HL-60/S4 treated with phorbol 12-myristate 13-acetate at 8.2 ng/mL for 4 days and 3 days (cell line): ENCODE data around the gene ZBTB2.
"Not testable (repeated sequence)": the region's sequence is repeated elsewhere in the genome, so short reads cannot be mapped to it uniquely, and the experiment has no call there.

Experiments
- in situ Hi-C: fragments of 300-500 bp; cut with MboI; formaldehyde crosslinking; loops from 2 replicates; pipeline ENCODE4 v1.15.0; 2022; ENCODE audit warnings: low sequenced_read_pairs

Gene ZBTB2

DNA sequence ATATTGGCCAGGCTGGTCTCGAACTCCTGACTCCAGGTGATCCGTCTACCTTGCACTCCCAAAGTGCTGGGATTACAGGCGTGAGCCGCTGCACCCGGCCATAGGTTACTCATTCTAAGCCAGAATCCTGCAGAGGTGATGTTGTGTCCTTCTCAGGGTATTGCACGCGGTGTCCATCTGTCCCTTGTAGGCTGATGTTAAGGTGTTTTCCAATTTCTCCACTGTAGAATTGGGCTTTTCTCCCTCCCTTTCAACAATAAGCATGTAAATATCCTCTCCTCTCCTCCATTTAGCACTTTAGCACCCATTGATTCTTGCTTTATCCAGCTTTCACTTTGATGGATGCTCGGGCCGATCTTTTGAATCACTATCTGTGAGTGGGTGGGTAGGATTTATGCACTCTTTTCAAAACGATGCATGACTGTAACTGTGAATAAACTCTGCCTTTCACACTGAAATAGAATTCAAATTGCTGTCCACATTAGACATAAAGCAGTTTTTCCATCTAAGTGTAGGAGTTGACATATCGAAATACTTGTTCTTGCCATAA is 52.6 kb downstream of the ZBTB2 start:
- in situ Hi-C loops = loop anchor here (25.0 kb wide), 1 partner anchor 326 kb away; no protein-coding TSS in a partner anchor

DNA sequence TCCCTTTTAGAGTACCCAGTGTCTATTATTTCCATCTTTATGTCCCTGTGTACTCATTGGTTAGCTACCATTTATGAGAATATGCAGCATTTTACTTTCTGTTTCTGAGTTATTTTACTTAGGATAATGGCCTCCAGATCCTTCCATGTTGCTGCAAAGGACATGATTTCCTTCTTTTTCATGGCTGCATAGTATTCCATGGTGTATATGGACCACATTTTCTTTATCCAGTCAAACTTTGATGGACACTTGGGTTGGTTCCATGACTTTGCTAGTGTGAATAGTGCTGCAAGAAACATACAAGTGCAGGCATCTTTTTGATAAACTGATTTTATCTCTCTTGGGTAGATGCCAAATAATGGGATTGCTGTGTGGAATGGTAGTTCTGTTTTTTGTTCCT is 55.4 kb downstream of the ZBTB2 start:
- in situ Hi-C loops = loop anchor here (25.0 kb wide), 1 partner anchor 324 kb away; no protein-coding TSS in a partner anchor

DNA sequence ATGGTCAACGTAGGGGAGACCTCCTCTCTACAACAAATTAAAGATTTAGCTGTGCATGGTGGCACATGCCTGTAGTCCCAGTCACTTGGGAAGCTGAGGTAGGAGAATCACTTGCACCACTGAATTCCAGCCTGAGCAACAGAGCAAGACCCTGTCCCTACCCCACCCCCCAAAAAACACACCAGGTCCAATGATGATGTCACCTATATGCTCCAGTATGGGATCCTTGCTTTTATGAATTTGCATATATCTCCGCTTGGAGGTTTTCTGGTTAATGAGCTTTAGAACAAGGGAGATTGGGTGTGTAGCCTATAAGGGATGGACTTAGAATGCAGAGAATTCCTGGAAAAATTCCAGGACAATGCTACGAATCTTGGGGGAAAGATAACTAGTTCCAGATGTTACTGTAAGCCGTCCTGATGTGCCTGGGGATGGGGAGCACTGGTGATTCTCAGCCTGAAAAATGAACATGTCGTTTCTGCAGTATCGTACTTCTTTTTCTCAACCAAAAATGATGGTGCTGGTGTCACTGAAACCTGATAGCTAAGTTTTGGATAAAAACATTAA is 61.1 kb downstream of the ZBTB2 start:
- in situ Hi-C loops = loop anchor here (25.0 kb wide), 1 partner anchor 318 kb away; no protein-coding TSS in a partner anchor

DNA sequence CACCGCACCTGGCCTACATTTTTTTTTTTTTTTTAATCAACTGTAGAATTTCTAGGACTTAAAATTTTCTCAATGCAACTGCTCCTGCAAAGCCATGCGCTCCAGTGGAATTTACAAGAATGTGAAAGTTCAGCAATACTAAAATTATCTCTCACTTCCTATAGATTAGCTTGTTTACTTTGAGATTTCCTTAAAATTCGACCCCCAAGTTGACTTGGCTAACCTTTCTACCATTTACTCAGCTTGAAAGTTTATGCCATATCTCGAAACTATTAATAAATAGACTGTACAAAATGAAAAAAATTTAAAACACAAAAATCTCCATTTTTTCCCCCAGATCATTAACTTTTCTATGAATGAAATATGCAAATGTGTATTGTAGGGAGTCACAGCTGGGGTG is 64.3 kb downstream of the ZBTB2 start:
- in situ Hi-C loops = loop anchor here (10.0 to 25.0 kb wide), 2 partner anchors 315 to 432 kb away; no protein-coding TSS in a partner anchor

DNA sequence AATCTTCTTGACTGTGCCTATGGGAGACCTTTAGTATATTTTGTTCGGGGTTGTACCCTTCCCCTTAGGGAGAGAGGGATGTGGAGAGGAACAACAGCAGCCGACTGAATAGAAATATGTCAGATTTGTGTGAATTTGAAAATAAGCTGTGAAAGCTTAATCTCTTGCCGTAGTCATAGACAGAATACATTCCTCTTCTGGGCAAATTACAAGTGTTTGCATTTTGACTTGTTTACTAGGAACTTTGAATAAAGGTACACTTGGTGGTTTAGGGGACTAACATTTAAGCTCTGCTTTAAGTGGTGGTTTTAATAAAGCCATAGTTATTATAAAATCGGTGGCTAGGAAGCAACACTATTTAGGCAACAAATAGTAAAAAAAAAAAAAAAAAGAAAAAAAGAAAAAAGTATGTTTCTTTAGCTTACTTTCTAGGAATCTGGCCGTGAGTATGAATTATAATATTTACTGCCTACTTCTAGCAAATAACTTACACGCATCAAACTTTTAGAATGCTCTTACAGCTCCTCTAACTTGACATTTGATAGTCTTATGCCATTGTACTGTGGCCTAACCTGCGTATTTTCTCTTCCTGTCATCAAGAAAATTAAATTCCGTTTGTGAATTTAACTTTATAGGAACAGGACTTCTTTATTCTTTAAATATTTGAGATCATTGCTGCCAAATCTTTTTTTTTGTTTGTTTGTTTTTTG is 65.1 kb downstream of the ZBTB2 start:
- in situ Hi-C loops = loop anchor here (10.0 to 25.0 kb wide), 2 partner anchors 314 to 431 kb away; no protein-coding TSS in a partner anchor

DNA sequence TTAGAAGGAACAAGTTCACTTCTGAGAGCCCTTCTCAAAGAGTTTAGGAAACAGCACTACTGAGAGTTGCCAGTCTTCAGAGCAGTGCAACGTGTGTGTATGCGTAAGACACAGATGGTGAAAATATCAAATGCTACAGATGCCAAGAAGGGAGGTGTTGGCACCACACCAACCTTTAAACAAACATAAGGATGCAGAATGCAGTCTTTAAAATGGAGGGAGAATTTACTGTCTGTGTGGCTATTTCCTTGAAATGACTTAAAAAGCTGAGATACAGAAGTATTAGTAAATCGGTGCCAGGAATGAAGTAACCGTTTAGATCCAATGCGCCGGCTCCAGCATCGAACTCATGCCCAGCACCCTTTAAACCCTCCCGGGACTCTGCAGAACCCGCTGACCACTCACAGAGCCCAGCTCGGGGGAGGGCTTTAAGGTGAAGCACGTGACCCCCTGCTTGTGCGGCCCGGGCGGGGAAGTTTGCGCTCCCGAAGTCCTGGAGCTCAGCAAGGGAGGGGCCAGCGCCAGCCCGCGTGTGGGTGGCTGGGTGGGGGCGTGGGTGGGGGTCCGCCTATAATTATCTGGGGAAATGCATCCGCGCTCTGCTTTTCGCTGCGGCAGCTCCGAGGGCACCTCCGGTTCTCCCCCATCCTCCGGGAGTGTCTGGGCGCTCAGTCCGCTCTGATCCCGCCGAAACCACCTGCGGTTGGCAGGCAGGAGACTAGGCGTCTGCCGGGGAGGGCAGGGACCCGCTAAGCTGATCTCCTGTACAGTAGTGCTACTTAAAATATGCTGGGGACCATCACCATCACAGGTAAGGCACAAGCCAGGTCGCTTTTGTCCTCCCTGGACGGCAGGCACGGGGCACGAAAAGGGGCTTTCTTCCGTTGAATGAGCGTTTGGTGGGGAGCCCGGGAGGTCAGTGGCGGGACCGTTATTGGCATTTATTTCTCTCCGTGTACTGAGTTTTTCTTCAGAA is 66.0 kb downstream of the ZBTB2 start:
- in situ Hi-C loops = loop anchor here (10.0 to 25.0 kb wide), 2 partner anchors 313 to 431 kb away; no protein-coding TSS in a partner anchor

DNA sequence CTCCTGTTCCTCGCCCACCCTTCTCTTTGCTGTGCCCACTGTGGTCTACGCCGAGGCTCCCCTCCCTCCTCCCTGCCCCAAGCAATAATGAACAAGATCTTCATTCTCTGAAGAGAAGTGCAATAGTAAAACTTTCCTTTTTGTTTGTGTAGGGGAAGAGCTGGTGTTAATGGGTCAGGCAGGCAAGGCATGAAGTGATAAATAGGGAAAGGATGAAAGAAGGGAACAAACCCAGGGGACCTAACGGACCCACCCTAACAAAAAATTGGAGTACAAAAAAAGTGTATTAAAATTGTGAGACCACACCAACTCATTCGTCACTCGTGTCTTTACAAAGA is 66.9 kb downstream of the ZBTB2 start:
- in situ Hi-C loops = loop anchor here (10.0 kb wide), 1 partner anchor 430 kb away; no protein-coding TSS in a partner anchor

DNA sequence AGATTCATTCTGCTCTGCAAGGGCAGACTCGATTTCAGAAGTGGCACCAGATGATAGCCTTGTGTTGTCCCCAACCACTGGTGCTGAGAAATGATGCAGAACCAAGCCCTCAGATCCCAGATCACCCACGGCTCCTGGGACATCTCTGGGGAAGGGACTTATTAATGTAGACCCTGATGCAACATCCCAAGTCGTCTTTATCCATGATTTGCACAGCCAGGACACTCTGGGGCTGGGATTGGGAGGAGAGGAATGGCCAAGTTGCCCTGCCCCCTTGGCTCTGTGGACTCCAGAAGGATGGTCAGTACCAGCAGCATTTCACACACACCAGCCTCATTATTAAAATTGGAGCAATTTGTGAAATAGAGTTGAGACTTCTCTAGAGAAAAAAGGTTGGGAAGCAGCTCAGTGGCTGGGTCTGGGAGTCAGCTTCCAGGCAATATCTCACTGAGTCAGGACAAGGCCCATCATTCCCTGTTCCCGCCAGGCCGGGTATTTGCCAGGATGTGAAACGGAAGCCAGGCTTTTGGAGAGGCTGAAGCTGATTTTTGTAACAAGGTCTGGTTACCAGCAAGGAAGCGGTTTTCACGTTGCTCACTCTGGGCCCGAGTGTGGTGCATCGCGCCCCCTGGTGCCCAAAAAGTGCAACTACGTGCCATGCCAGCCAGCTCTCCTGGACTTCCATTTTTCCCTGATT is 67.4 kb downstream of the ZBTB2 start:
- in situ Hi-C loops = loop anchor here (10.0 kb wide), 1 partner anchor 429 kb away; no protein-coding TSS in a partner anchor

DNA sequence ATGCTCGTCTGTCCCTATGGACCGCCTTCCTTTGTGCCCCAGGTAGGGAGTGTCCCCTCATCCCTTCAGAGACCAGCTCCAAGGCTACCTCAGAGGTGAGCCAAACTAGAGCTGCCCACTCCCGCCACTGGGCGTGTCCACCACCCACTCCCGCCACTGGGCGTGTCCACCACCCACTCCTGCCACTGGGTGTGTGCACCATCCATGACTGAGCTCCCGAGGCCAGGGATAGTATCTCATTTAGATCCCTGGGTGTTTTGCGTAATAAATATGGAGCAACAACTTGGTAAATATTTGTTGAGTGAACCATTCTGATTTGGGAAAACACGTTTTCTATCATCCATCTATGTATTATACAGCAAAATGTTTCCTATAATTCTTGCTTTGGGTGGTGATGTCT is 68.8 kb downstream of the ZBTB2 start:
- in situ Hi-C loops = loop anchor here (10.0 kb wide), 1 partner anchor 428 kb away; no protein-coding TSS in a partner anchor

DNA sequence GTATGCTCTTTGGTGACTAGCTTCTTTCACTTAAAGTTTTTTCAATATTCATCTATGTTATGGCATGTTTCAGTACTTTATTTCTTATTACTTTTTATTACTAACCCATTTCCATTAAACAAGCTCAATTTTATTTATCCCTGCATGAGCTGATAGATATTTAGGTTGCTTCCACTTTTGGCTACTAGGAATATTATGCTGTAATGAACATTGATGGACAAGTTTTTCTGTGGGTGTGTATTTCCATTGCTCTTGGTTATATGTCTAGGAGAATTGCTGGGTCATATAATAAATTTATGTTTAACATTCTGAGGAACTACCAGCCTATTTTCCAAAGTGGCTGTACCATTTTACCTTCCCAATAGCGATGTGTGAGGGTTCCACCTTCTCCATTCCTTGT is 69.9 kb downstream of the ZBTB2 start:
- in situ Hi-C loops = loop anchor here (10.0 kb wide), 1 partner anchor 427 kb away; no protein-coding TSS in a partner anchor

DNA sequence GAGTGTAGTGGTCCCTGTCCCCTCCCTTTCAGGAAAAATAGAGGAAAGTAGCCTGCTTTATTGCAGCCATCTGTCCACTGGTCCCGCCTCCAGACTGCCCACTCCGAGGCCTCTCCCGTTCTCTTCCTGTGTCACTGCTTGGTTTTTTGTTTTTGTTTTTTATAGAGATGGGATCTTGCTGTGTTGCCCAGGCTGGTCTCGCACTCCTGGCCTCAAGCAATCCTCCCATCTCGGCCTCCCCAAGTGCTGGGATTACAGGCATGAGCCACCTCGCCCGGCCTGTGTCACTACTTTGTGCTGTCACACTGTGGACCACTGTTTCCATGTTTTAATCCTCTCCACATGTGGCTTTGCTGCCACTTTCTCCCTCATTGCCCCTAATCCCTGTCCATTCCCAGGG is 71.2 kb downstream of the ZBTB2 start:
- in situ Hi-C loops = loop anchor here (10.0 kb wide), 1 partner anchor 425 kb away; no protein-coding TSS in a partner anchor

DNA sequence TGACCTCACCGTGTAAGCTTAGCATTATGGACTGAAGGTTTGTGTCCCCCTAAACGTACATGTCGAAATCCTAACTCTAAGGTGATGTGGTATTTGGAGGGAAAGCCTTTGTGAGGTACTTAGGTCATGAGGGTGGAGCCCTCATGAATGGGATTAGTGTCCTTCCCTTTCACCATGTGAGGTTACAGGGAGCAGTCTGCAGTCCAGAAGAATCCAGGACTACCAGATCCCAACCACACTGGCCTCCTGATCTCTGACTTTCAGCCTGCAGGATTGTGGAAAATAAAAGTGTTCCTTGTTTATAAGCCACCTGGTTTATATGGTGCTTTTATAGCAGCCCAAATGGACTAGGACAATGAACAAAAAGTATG is 73.4 kb downstream of the ZBTB2 start:
- in situ Hi-C loops = no loop called here

DNA sequence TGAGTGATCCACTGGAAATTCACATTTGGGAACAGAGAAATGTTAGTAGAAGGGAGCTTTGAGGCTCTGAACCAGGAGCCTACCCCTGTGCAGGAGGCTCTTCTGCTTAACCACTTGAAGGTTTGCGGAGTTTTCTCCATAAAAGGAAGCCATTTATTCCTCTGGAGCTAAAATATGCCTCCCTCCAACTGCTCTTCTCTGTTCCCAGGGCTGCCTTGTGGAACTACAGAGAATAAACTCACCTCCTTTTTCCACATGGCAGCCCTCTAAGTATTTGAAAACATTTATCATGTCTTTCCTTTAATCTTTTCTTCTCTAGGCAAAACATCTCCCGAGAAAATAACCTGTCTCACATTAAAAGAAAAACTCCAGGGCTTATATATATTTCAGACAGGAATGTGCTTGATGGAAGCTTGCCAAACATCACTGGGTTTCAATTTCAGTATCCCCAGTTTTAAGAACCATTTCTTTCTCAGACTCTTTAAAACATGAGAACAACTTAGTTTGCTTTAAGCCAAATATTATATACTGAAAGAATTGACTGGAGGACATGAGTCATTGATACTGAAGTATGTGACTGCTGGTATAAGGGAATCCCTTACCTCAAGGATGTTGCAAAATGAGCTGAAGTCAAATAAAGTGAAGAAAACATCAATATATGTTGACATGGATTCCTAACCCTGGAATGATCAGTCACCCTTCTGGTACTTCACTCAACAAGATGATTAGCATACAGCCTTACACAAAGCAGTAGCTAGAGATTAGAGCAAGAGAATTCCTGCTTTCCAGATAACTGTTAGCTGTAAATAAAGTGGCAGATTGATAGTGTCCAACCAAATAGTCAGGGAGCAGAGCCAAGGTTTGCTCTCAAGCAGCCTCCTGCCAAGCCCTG is 74.0 kb downstream of the ZBTB2 start:
- in situ Hi-C loops = no loop called here

DNA sequence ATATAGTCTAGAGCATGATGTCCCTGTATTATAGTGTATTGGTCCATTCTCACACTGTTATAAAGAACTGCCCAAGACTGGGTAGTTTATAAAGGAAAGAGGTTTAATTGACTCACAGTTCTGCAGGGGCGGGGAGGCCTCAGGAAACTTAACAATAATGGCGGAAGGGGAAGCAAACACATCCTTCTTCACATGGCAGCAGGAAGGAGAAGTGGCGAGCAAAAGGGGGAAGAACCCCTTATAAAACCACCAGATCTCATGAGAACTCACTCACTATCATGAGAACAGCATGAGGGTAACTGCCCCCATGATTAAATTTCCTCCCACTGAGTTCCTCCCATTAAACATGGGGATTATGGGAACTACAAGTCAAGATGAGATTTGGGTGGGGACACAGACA is 75.7 kb downstream of the ZBTB2 start:
- in situ Hi-C loops = not testable (repeated sequence)
